ENCODE data around the gene ASS1. TPM values are rescaled to one million over a fixed set of nuclear protein-coding genes. Genes with fewer than 3 reads are reported as not detected.

Gene ASS1
- total RNA-seq, 1 experiment from 2014 or later, result 25.2 TPM

GRCh38 chr9:130424595-130425454 is 19.9 kb upstream of the ASS1 start:
- peaks cover 45% of the 10 kb centered on the region for H3K4me1 ChIP-seq (replicated peaks)

DNA sequence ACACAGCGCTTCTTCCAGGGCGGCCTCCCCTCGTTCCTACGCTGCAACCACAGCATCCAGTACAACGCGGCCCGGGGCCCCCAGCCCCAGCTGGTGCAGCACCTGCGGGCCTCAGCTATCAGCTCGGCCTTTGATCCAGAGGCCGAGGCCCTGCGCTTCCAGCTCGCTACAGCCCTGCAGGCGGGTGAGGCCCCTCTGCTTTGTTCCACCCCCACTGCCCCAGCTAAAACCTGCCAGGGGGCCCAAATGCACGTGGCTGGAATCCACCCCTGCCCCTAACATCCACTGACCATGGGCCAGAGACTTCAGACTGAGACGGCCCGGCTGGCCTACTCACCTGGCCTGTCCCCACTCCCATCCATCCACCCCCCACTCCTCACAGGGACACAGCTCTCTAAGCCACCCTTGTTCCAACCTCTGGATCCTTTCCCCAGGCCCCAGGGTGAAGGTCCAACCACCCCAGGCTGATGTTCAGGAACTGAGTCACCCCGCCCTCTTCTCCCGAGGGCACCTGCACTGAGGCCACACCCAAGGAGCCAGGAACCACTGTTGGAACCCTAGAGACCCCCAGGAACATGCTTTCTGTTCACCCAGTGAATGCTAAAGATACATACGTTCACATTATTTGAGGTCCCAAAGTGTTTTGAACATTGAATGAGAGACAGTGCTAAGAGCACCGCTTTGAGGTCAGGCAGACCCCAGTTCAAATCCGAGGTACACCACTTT is 18.9 kb upstream of the ASS1 start:
- Histone ChIP-seq H3K4me1 (replicated peaks) (peaks cover 35% of the 10 kb centered on the region), H3K27ac (no peak overlapping the region), H3K4me3 (no peak overlapping the region), H3K36me3 (no peaks in the 10 kb centered on the region), H3K27me3 (replicated peaks) (no peaks in the 10 kb centered on the region), H3K9me3 (replicated peaks) (peaks cover 9% of the 10 kb centered on the region)
- DNase-seq (ENCODE audit: low read depth in 1 of 2, low spot score in 2 of 2), result no peak

More at GRCh38 chr9:130424595-130425454, 19.9 kb upstream of the ASS1 start:
- H3K9me3 ChIP-seq (replicated peaks), result peaks cover 1% of the 10 kb centered on the region
- no peaks in the 10 kb centered on the region for H3K27me3 ChIP-seq (replicated peaks)
- H3K27ac ChIP-seq, result no peak overlapping the region
- no peak for DNase-seq (ENCODE audit: low read depth in 1 of 2, low spot score in 2 of 2)
- no peak overlapping the region for H3K4me3 ChIP-seq
- H3K36me3 ChIP-seq, result no peaks in the 10 kb centered on the region

DNA sequence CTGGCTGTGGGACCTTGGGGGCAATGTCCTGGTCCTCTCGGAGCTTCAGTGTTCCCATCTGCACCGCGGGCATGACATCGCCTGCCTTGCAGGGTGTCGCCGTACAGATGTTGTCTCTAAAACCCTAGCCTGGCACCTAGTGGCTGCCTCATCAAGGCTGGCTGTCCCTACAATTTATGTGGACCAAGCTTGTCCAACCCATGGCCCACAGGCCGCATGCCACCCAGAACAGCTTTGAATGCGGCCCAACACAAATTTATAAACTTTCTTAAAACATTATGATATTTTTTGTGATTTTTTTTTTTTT is 18.3 kb upstream of the ASS1 start:
- no peaks in the 10 kb centered on the region for H3K27me3 ChIP-seq (replicated peaks)
- no peaks in the 10 kb centered on the region for H3K36me3 ChIP-seq
- DNase-seq (ENCODE audit: low read depth in 1 of 2, low spot score in 2 of 2), result no peak
- no peak overlapping the region for H3K27ac ChIP-seq
- H3K4me3 ChIP-seq, result no peak overlapping the region
- peaks cover 30% of the 10 kb centered on the region for H3K4me1 ChIP-seq (replicated peaks)
- peaks cover 9% of the 10 kb centered on the region for H3K9me3 ChIP-seq (replicated peaks)

DNA sequence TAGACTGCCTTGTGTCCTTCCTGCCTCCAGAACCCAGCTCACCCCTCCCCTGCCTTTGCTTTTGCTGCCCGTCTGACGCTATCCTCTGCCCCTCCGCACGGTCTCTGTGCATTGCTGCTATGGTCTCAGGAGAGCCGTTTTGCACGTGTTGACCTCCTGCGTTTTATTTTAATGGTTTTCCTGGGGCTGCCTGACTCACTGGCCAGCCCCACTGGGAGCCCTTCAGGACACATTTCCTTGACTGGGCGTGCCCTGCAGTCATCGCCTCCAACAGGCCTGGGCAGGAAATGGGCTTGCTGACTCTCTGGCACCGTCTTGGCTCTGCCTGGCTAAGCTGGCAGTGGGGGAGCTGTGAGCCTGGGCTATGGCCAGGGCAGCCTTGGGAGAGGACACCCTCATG is 17.9 kb upstream of the ASS1 start:
- Histone ChIP-seq H3K9me3 (replicated peaks) (peaks cover 9% of the 10 kb centered on the region), H3K27me3 (replicated peaks) (no peaks in the 10 kb centered on the region), H3K4me1 (replicated peaks) (peaks cover 26% of the 10 kb centered on the region), H3K27ac (peak overlapping the region; percentile 38), H3K36me3 (no peaks in the 10 kb centered on the region), H3K4me3 (no peak overlapping the region)
- DNase-seq (ENCODE audit: low read depth in 1 of 2, low spot score in 2 of 2), result peak; percentile 53 to 75

GRCh38 chr9:130427326-130427725 is 17.4 kb upstream of the ASS1 start:
- H3K4me1 ChIP-seq (replicated peaks), result peaks cover 21% of the 10 kb centered on the region
- H3K27ac ChIP-seq, result peak overlapping the region; percentile 38
- no peaks in the 10 kb centered on the region for H3K27me3 ChIP-seq (replicated peaks)
- DNase-seq (ENCODE audit: low read depth in 1 of 2, low spot score in 2 of 2), result no peak
- no peak overlapping the region for H3K4me3 ChIP-seq
- H3K9me3 ChIP-seq (replicated peaks), result peaks cover 9% of the 10 kb centered on the region
- H3K36me3 ChIP-seq, result no peaks in the 10 kb centered on the region

DNA sequence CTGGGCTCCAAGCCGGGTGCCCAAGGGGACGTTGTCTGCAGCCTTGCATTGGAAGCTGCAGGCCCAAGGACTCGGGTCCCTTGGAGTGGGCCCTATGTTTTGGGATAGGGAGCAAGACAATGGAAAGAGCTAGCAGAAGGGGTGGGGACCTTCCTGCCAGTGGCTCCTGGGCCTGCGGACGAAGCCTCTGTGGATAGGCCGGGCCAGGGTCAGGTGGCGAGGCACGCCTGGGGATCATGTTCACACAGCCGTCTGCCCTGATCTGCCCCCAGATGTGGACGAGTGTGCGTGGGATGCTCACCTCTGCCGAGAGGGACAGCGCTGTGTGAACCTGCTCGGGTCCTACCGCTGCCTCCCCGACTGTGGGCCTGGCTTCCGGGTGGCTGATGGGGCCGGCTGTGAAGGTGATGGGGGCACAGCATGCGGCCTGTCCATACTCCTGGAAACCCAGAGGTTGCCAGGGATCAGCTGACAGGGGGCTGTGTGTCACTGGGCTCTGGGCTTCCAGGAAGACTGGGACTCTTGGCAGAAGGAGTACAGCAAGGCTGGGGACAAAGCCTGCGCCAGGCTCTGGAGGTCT is 16.6 kb upstream of the ASS1 start:
- H3K27ac ChIP-seq, result no peak overlapping the region
- no peak overlapping the region for H3K4me3 ChIP-seq
- H3K4me1 ChIP-seq (replicated peaks), result peaks cover 16% of the 10 kb centered on the region
- peaks cover 9% of the 10 kb centered on the region for H3K9me3 ChIP-seq (replicated peaks)
- DNase-seq (ENCODE audit: low read depth in 1 of 2, low spot score in 2 of 2), result no peak
- H3K27me3 ChIP-seq (replicated peaks), result no peaks in the 10 kb centered on the region
- no peaks in the 10 kb centered on the region for H3K36me3 ChIP-seq

GRCh38 chr9:130429381-130429780 is 15.4 kb upstream of the ASS1 start:
- Histone ChIP-seq H3K4me3 (no peak overlapping the region), H3K27me3 (replicated peaks) (no peaks in the 10 kb centered on the region), H3K36me3 (no peaks in the 10 kb centered on the region), H3K4me1 (replicated peaks) (peaks cover 16% of the 10 kb centered on the region), H3K9me3 (replicated peaks) (peaks cover 9% of the 10 kb centered on the region), H3K27ac (no peak overlapping the region)
- DNase-seq (ENCODE audit: low read depth in 1 of 2, low spot score in 2 of 2), result no peak

- H3K4me1 ChIP-seq (replicated peaks), result peaks cover 16% of the 10 kb centered on the region
- H3K36me3 ChIP-seq, result no peaks in the 10 kb centered on the region
- no peaks in the 10 kb centered on the region for H3K27me3 ChIP-seq (replicated peaks)
- H3K4me3 ChIP-seq, result no peak overlapping the region
- H3K27ac ChIP-seq, result no peak overlapping the region
- peaks cover 9% of the 10 kb centered on the region for H3K9me3 ChIP-seq (replicated peaks)
- DNase-seq (ENCODE audit: low read depth in 1 of 2, low spot score in 2 of 2), result no peak
Observed at GRCh38 chr9:130429831-130430230, 14.9 kb upstream of the ASS1 start.

DNA sequence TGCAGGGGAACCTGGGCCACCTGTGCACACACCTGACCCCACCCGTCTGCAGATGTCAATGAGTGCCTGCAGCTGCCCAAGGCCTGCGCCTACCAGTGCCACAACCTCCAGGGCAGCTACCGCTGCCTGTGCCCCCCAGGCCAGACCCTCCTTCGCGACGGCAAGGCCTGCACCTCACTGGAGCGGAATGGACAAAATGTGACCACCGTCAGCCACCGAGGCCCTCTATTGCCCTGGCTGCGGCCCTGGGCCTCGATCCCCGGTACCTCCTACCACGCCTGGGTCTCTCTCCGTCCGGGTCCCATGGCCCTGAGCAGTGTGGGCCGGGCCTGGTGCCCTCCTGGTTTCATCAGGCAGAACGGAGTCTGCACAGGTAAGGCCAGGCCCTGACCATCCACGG is 14.5 kb upstream of the ASS1 start:
- H3K36me3 ChIP-seq, result no peaks in the 10 kb centered on the region
- peaks cover 16% of the 10 kb centered on the region for H3K4me1 ChIP-seq (replicated peaks)
- H3K27ac ChIP-seq, result no peak overlapping the region
- H3K4me3 ChIP-seq, result no peak overlapping the region
- no peaks in the 10 kb centered on the region for H3K27me3 ChIP-seq (replicated peaks)
- no peak for DNase-seq (ENCODE audit: low read depth in 1 of 2, low spot score in 2 of 2)
- H3K9me3 ChIP-seq (replicated peaks), result peaks cover 9% of the 10 kb centered on the region

DNA sequence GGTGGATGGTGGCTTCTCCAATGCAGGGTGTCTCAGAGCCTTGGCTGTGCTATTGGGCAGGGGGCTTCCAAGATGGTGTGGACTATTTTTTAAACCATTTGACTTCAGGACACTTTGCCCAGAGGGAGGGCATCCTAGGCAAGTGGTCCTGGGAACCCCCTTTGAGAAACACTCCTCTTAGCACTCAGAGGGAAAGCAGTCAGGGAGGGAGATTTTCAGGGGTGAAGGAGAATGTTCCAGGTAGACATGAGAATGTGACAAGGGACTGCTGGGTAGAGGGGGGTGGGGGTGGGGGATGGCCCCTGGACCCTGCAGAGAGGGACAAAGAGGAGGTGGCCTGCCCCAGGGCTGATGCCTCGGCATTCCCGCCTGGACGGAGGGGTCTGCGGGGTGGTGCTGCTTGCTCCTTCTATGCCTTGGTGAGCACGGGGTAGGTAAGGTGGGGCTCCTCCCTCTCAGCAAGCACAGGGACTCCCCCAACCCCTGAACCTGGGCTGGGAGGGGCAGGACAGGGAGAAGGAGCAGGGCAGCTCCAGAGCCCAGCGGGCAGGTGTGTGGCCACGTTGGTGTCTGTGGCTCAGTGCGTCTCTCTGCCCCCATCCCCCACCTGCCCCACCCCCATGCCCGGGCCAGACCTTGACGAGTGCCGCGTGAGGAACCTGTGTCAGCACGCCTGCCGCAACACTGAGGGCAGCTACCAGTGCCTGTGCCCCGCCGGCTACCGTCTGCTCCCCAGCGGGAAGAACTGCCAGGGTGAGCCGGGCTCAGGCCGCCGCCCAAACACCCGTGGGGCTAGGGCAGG is 13.8 kb upstream of the ASS1 start:
- H3K4me3 ChIP-seq, result no peak overlapping the region

DNA sequence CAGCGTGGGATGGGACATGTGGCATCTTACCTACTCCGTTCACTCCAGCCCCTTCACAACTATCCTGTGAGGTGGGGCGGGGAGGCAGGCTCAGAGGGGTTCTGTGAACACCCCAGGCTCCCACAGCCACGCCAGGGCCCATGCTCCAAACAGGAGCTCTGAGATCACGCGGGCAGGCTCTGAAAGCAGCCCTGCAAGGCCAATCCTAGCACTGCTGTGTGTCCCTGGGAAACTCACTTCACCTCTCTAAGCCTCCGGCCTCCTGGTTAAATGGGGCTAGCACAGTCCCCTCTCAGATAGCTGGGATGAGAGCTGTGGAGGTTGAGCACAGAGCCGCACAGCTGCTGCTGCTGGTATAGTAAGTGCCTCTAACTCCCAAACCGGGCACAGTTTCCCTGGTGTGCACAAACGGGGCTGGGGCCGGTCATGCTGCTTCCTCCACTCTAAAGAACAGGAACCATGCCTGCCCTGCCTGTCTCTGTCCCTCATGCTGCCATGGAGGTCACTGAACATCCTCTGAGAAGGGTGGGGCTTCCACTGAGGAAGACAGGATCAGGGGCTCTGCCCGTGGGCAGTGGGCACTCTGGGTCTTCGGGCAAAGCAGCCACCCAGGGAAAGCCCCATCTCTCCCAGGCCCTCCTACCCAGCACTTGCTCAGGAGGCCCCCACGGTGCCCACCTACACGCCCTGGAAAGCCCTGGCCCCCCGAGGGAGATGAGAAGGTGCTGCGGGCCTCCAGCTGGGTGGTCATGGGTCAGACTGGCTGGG is 13.0 kb upstream of the ASS1 start:
- Histone ChIP-seq H3K36me3 (no peaks in the 10 kb centered on the region), H3K4me1 (replicated peaks) (peaks cover 8% of the 10 kb centered on the region), H3K4me3 (no peak overlapping the region), H3K9me3 (replicated peaks) (peaks cover 9% of the 10 kb centered on the region), H3K27me3 (replicated peaks) (no peaks in the 10 kb centered on the region), H3K27ac (no peak overlapping the region)
- DNase-seq (ENCODE audit: low read depth in 1 of 2, low spot score in 2 of 2), result no peak

More for the DNA sequence above, 13.8 kb upstream of the ASS1 start:
- Histone ChIP-seq H3K9me3 (replicated peaks) (peaks cover 9% of the 10 kb centered on the region), H3K4me1 (replicated peaks) (peaks cover 16% of the 10 kb centered on the region), H3K36me3 (no peaks in the 10 kb centered on the region), H3K27ac (no peak overlapping the region), H3K27me3 (replicated peaks) (no peaks in the 10 kb centered on the region)
- DNase-seq (ENCODE audit: low read depth in 1 of 2, low spot score in 2 of 2), result no peak

DNA sequence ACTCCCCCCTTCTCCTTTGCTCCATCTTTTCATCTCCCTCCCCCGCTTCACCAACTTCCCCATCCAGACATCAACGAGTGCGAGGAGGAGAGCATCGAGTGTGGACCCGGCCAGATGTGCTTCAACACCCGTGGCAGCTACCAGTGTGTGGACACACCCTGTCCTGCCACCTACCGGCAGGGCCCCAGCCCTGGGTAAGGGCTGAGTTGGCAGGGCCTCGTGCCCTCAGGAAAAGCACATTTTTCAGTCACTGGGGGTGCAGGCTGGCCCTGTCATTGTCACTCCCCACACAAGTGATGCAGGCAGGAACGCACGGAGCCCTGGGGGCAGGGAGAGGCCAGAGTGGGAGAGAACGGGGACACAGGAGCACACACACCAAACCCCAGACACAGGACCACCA is 12.4 kb upstream of the ASS1 start:
- H3K4me1 ChIP-seq (replicated peaks), result peaks cover 1% of the 10 kb centered on the region

DNA sequence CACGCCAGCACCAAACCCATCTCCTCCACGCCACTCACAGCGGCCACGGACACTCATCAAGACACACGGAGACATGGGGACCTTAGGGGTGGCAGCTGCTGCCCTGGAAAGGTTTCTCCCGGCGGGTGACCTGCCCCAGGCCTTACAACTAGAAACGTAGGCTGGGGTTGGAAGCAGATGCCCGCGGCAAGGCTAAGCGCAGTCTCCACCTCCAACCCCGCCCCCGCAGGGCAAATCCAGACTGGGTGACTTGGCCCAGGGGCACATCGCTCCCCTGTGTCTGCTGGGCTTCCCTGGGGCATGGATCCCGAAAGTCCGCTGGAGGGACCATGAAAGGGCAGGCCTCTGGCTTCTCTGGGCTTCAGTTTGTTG is 12.0 kb upstream of the ASS1 start:
- peaks cover 9% of the 10 kb centered on the region for H3K9me3 ChIP-seq (replicated peaks)
- H3K4me3 ChIP-seq, result no peak overlapping the region
- H3K4me1 ChIP-seq (replicated peaks), result no peaks in the 10 kb centered on the region
- H3K27ac ChIP-seq, result no peak overlapping the region
- no peaks in the 10 kb centered on the region for H3K36me3 ChIP-seq
- no peak for DNase-seq (ENCODE audit: low read depth in 1 of 2, low spot score in 2 of 2)
- no peaks in the 10 kb centered on the region for H3K27me3 ChIP-seq (replicated peaks)

More for the DNA sequence above, 12.4 kb upstream of the ASS1 start:
- H3K9me3 ChIP-seq (replicated peaks), result peaks cover 9% of the 10 kb centered on the region
- H3K27me3 ChIP-seq (replicated peaks), result no peaks in the 10 kb centered on the region
- no peak for DNase-seq (ENCODE audit: low read depth in 1 of 2, low spot score in 2 of 2)
- H3K4me3 ChIP-seq, result no peak overlapping the region
- H3K36me3 ChIP-seq, result no peaks in the 10 kb centered on the region
- no peak overlapping the region for H3K27ac ChIP-seq

All from SJSA1 (cell line).